Liver (tissue), 9 donors: Measurements from ENCODE around the gene MT1M. TPM values are rescaled to one million over a fixed set of nuclear protein-coding genes. Genes with fewer than 3 reads are reported as not detected.

ENCODE experiments used
- DNase-seq: peaks from one replicate; pipeline ENCODE4 v3.0.0-alpha.2; 2017; ENCODE audit warnings: low spot score
- H3K27ac ChIP-seq, 2 donors: one replicate each; pipeline ENCODE4 v1.7.0; 2013; ENCODE audit warnings: inconsistent platforms in 2 of 2, low read length in 2 of 2, control low read depth in 1 of 2, low read depth in 1 of 2, mild to moderate bottlenecking in 1 of 2
- H3K27me3 ChIP-seq, 4 donors: one replicate each; pipeline versions ENCODE4 v1.6.1 to v1.7.0; 2013; ENCODE audit warnings: low read length in 3 of 4, inconsistent platforms in 1 of 4, mild to moderate bottlenecking in 1 of 4, moderate library complexity in 1 of 4; ENCODE audit not compliant: control insufficient read depth in 4 of 4, insufficient read depth in 4 of 4
- H3K36me3 ChIP-seq, 4 donors: one replicate each; pipeline versions ENCODE4 v1.6.1 to v1.7.0; 2013; ENCODE audit warnings: low read length in 3 of 4, mild to moderate bottlenecking in 3 of 4, low read depth in 1 of 4, moderate library complexity in 1 of 4; ENCODE audit not compliant: control insufficient read depth in 4 of 4, insufficient read depth in 3 of 4
- H3K4me1 ChIP-seq, 4 donors: one replicate each; pipeline versions ENCODE4 v1.6.1 to v1.7.0; 2013; ENCODE audit warnings: low read length in 3 of 4, mild to moderate bottlenecking in 3 of 4, moderate library complexity in 1 of 4; ENCODE audit not compliant: control insufficient read depth in 4 of 4, insufficient read depth in 4 of 4
- H3K4me3 ChIP-seq, 3 donors: one replicate each; pipeline versions ENCODE4 v1.6.1 to v1.7.0; 2013; ENCODE audit warnings: low read length in 3 of 3, control low read depth in 1 of 3, low read depth in 1 of 3, mild to moderate bottlenecking in 1 of 3
- H3K9ac ChIP-seq, 2 donors: one replicate each; pipeline ENCODE4 v1.7.0; 2013; ENCODE audit warnings: low read length in 2 of 2, mild to moderate bottlenecking in 2 of 2, moderate library complexity in 2 of 2, control low read depth in 1 of 2, low read depth in 1 of 2
- H3K9me3 ChIP-seq, 4 donors: one replicate each; pipeline versions ENCODE4 v1.6.1 to v1.7.0; 2013; ENCODE audit warnings: low read length in 3 of 4; ENCODE audit not compliant: control insufficient read depth in 4 of 4
- EGR1 ChIP-seq, 2 donors: IDR thresholded peaks; 2 replicates each; pipeline ENCODE4 v1.6.1; 2016 to 2018; ENCODE audit warnings: antibody characterized with exemption in 2 of 2, low read depth in 2 of 2
- FOXA1 ChIP-seq: IDR thresholded peaks from 2 replicates; pipeline ENCODE4 v1.6.1; 2016; ENCODE audit warnings: antibody characterized with exemption
- FOXA2 ChIP-seq: IDR thresholded peaks from 2 replicates; pipeline ENCODE4 v1.6.1; 2016; ENCODE audit warnings: antibody characterized with exemption
- GABPA ChIP-seq, 2 donors: IDR thresholded peaks in 1 of 2; conservative IDR thresholded peaks in 1 of 2; 2 replicates each; pipeline ENCODE4 v1.6.1; 2016; ENCODE audit warnings: antibody characterized with exemption in 2 of 2, mild to moderate bottlenecking in 1 of 2, moderate library complexity in 1 of 2
- HNF4A ChIP-seq, 2 donors: conservative IDR thresholded peaks; 2 replicates each; pipeline ENCODE4 v1.6.1; 2016; ENCODE audit warnings: antibody characterized with exemption in 2 of 2, mild to moderate bottlenecking in 2 of 2
- HNF4G ChIP-seq: IDR thresholded peaks from 2 replicates; pipeline ENCODE4 v1.6.1; 2016; ENCODE audit warnings: antibody characterized with exemption
- JUND ChIP-seq, 2 donors: IDR thresholded peaks; 2 replicates each; pipeline ENCODE4 v1.6.1; 2016; ENCODE audit warnings: antibody characterized with exemption in 2 of 2
- NR2F2 ChIP-seq: IDR thresholded peaks from 2 replicates; pipeline ENCODE4 v1.6.1; 2016; ENCODE audit warnings: antibody characterized with exemption
- RXRA ChIP-seq, 2 donors: IDR thresholded peaks; 2 replicates each; pipeline ENCODE4 v1.6.1; 2017 to 2018; ENCODE audit warnings: antibody characterized with exemption in 2 of 2, mild to moderate bottlenecking in 1 of 2
- SP1 ChIP-seq: IDR thresholded peaks from 2 replicates; pipeline ENCODE4 v1.6.1; 2018; ENCODE audit warnings: antibody characterized with exemption, mild to moderate bottlenecking
- TAF1 ChIP-seq: conservative IDR thresholded peaks from 2 replicates; pipeline ENCODE4 v1.6.1; 2016; ENCODE audit warnings: antibody characterized with exemption, mild to moderate bottlenecking
- YY1 ChIP-seq: IDR thresholded peaks from 2 replicates; pipeline ENCODE4 v1.6.1; 2016; ENCODE audit warnings: antibody characterized with exemption, mild to moderate bottlenecking
- WGBS: extraction: QIAGEN DNeasy Blood & Tissue Kit; methylation state at CpG from one replicate; pipeline ENCODE4 v1.1.7; 2013; 5-methylcytosine and 5-hydroxymethylcytosine counted together
- polyA plus RNA-seq, 2 donors: library from polyadenylated mRNA; stranded (reverse) in 1 of 2; unstranded in 1 of 2; fragments of 200-250 nt in 1 of 2; fragments of >200 nt in 1 of 2; fragmentation: Nextera tagmentation in 1 of 2; extraction: Ambion mirVana in 1 of 2; gene quantifications; one replicate each; pipeline versions ENCODE4 v1.2.1 to v1.2.3, GENCODE V29; 2013 to 2015
- total RNA-seq, 2 donors: library from RNA; depleted of rRNA; stranded (reverse); fragments of >200 nt; gene quantifications; one replicate each; pipeline ENCODE4 v1.2.3, GENCODE V29; 2014
- TF ChIP-seq, protein P1 (sequence below): fragments of 150-350 bp; IDR thresholded peaks from 2 replicates; pipeline ENCODE4 v1.5.1; 2017; ENCODE audit warnings: improper control_type of control experiment, low read depth, low read length; ENCODE audit not compliant: missing input control
- TF ChIP-seq, protein P2 (sequence below): IDR thresholded peaks from 2 replicates; pipeline ENCODE4 v1.6.1; 2016; ENCODE audit warnings: antibody characterized with exemption
- TF ChIP-seq, protein P3 (sequence below): IDR thresholded peaks from 2 replicates; pipeline ENCODE4 v1.6.1; 2016; ENCODE audit warnings: antibody characterized with exemption, mild to moderate bottlenecking
- TF ChIP-seq, protein P4 (sequence below): IDR thresholded peaks from 2 replicates; pipeline ENCODE4 v1.6.1; 2016; ENCODE audit warnings: antibody characterized with exemption
- TF ChIP-seq, protein P5 (sequence below): IDR thresholded peaks from 2 replicates; pipeline ENCODE4 v1.6.1; 2016; ENCODE audit warnings: antibody characterized with exemption
- donor health status: healthy.
- donor health status: healthy.
- donor health status: healthy.
- donor health status: healthy.
- donor health status: healthy.

MT1M gene
- total and polyA plus RNA-seq, 4 donors = 20.4 to 343 (median 194) TPM

DNA sequence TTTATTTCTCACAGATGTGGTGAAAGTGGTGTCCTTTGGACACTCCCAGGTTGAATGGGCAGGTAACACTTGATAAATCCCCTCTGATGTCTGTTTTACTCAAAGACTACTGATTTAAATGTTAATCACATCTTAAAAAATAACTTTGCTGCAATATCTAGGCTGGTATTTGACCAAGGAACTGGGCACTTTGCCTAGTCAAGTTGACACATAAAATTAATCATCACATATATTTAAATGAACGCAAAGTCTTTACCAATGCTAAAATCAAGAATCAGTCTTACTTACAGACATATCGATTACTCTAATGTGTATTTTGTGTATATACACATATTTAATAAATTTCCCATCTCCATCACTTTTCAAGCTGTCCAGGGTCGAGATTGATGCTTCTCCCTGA, 17.1 kb upstream of the MT1M start (continued):
- TF ChIP-seq, protein P1, sequence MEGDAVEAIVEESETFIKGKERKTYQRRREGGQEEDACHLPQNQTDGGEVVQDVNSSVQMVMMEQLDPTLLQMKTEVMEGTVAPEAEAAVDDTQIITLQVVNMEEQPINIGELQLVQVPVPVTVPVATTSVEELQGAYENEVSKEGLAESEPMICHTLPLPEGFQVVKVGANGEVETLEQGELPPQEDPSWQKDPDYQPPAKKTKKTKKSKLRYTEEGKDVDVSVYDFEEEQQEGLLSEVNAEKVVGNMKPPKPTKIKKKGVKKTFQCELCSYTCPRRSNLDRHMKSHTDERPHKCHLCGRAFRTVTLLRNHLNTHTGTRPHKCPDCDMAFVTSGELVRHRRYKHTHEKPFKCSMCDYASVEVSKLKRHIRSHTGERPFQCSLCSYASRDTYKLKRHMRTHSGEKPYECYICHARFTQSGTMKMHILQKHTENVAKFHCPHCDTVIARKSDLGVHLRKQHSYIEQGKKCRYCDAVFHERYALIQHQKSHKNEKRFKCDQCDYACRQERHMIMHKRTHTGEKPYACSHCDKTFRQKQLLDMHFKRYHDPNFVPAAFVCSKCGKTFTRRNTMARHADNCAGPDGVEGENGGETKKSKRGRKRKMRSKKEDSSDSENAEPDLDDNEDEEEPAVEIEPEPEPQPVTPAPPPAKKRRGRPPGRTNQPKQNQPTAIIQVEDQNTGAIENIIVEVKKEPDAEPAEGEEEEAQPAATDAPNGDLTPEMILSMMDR = no peak
- TF ChIP-seq, protein P2, sequence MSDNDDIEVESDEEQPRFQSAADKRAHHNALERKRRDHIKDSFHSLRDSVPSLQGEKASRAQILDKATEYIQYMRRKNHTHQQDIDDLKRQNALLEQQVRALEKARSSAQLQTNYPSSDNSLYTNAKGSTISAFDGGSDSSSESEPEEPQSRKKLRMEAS = no peak
- TF ChIP-seq FOXA1 = no peak

DNA sequence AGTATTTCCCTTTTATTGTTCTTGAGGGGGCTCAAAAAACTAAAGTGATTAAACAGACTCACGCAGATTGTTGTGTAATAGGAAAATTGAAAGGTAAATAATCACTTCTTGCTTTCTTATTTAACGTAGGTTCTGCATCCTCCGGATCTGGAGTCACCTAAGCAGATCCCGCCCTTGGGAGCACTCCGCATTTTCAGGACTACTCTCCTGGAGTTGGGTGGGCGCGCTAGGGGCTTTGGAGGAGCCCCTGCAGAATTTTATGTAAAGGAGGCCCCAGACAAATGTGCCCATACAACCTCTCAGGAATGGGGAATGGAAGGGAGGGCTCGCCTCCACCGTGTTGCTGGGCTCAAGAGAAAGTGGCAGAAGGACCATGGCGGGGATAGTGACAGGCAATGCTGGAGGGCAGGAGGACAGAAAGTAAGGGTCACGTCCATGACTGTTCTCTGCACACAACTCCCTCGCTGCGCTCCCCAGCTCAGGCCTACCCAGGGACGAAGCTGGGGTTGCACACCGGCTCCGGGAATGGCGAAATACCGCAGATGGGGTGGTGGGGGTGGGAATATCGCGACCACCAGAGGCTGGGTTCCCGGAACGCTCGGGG, 15.7 kb upstream of the MT1M start:
- H3K27ac ChIP-seq = peak overlapping the region; percentile 91 to 93
- H3K4me1 ChIP-seq = peaks cover 0 to 26% (median 12%) of the 10 kb centered on the region in 4 donors
- 46% methylated on average over 23 of the region's 23 CpGs for WGBS
- H3K4me3 ChIP-seq = peak overlapping the region; percentile 47 to 77 (median 67)
- H3K9me3 ChIP-seq = no peaks in the 10 kb centered on the region
- H3K9ac ChIP-seq = peak overlapping the region in 1 of 2 donors; percentile 50
- no peaks in the 10 kb centered on the region for H3K36me3 ChIP-seq
- no peaks in the 10 kb centered on the region for H3K27me3 ChIP-seq
- no peak for TF ChIP-seq HNF4A (conservative IDR thresholded peaks at IDR 0.05)
- TF ChIP-seq YY1 = peak; percentile 27
- TF ChIP-seq GABPA (IDR thresholded peaks at IDR 0.05 in 1 of 2, conservative IDR thresholded peaks at IDR 0.05 in 1 of 2) = no peak
- TF ChIP-seq SP1 = no peak
- no peak for DNase-seq

DNA sequence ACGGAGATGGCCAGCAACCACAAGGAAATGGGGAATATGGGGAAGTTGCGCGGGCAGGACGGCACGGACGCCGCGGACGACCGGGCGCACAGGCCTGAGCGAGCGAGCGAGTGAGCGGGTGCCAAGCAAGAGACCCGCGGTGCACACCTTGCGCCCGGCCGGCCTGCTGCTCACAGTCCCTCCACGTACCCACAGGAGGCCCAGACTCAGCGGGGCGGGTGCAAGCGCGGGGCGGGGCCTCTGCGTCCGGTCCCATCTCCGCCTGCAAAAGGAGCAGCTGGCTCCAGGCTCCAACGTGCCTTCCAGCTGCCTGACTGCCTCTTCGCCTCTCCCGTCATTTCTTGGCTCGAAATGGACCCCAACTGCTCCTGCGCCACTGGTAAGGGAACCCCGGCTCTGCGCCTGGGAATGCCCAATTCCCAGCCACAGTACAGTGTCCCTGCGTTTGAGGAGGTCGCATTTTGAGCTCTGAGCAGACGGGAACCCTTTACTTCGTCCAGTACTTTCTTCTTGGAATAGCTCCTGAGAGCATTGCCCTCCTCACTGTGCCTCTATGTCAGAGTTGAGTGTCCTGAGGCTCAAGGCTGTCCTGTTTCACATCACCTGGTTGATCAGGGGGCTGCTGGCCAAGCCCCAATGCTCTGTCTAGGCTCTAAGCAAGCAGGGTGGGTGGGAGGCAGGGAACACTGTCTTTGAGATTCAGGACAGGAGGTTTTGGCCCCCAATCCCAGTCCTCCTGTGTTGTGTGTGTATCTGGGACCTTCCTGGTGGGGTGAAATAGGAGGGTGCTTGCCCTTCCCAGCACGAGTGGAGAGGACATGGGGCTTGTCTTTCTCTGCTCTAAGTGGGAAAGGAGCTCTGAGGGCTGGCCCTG, 15.0 kb upstream of the MT1M start:
- DNase-seq = peak; percentile 71
- no peaks in the 10 kb centered on the region for H3K9me3 ChIP-seq
- peak overlapping the region; percentile 58 to 78 for H3K9ac ChIP-seq
- H3K4me1 ChIP-seq = peaks cover 0 to 30% (median 14%) of the 10 kb centered on the region in 4 donors
- H3K27me3 ChIP-seq = no peaks in the 10 kb centered on the region
- no peaks in the 10 kb centered on the region for H3K36me3 ChIP-seq
- peak overlapping the region; percentile 47 to 77 (median 67) for H3K4me3 ChIP-seq
- 3% methylated on average over 40 of the region's 41 CpGs for WGBS
- H3K27ac ChIP-seq = peak overlapping the region; percentile 91 to 93
- TF ChIP-seq JUND (IDR thresholded peaks at IDR 0.05) = no peak
- TF ChIP-seq, protein P3, sequence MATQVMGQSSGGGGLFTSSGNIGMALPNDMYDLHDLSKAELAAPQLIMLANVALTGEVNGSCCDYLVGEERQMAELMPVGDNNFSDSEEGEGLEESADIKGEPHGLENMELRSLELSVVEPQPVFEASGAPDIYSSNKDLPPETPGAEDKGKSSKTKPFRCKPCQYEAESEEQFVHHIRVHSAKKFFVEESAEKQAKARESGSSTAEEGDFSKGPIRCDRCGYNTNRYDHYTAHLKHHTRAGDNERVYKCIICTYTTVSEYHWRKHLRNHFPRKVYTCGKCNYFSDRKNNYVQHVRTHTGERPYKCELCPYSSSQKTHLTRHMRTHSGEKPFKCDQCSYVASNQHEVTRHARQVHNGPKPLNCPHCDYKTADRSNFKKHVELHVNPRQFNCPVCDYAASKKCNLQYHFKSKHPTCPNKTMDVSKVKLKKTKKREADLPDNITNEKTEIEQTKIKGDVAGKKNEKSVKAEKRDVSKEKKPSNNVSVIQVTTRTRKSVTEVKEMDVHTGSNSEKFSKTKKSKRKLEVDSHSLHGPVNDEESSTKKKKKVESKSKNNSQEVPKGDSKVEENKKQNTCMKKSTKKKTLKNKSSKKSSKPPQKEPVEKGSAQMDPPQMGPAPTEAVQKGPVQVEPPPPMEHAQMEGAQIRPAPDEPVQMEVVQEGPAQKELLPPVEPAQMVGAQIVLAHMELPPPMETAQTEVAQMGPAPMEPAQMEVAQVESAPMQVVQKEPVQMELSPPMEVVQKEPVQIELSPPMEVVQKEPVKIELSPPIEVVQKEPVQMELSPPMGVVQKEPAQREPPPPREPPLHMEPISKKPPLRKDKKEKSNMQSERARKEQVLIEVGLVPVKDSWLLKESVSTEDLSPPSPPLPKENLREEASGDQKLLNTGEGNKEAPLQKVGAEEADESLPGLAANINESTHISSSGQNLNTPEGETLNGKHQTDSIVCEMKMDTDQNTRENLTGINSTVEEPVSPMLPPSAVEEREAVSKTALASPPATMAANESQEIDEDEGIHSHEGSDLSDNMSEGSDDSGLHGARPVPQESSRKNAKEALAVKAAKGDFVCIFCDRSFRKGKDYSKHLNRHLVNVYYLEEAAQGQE = peak; percentile 67
- peak; percentile 45 for TF ChIP-seq TAF1
- TF ChIP-seq EGR1 (IDR thresholded peaks at IDR 0.05; ENCODE audit: low read depth in 2 of 2) = no peak
- TF ChIP-seq GABPA (IDR thresholded peaks at IDR 0.05 in 1 of 2, conservative IDR thresholded peaks at IDR 0.05 in 1 of 2) = no peak
- TF ChIP-seq, protein P1 = peak; percentile 20
- TF ChIP-seq NR2F2 = no peak
- TF ChIP-seq HNF4G = no peak
- TF ChIP-seq, protein P2 = no peak
- TF ChIP-seq YY1 = peak; percentile 44
- TF ChIP-seq RXRA (IDR thresholded peaks at IDR 0.05) = peak; percentile 27 to 50
- TF ChIP-seq SP1 = peak; percentile 49
- TF ChIP-seq, protein P4, sequence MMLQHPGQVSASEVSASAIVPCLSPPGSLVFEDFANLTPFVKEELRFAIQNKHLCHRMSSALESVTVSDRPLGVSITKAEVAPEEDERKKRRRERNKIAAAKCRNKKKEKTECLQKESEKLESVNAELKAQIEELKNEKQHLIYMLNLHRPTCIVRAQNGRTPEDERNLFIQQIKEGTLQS = no peak
- peak in 1 of 2 donors; percentile 25 for TF ChIP-seq HNF4A (conservative IDR thresholded peaks at IDR 0.05)
- TF ChIP-seq FOXA2 = no peak
- TF ChIP-seq FOXA1 = no peak
- TF ChIP-seq, protein P5, sequence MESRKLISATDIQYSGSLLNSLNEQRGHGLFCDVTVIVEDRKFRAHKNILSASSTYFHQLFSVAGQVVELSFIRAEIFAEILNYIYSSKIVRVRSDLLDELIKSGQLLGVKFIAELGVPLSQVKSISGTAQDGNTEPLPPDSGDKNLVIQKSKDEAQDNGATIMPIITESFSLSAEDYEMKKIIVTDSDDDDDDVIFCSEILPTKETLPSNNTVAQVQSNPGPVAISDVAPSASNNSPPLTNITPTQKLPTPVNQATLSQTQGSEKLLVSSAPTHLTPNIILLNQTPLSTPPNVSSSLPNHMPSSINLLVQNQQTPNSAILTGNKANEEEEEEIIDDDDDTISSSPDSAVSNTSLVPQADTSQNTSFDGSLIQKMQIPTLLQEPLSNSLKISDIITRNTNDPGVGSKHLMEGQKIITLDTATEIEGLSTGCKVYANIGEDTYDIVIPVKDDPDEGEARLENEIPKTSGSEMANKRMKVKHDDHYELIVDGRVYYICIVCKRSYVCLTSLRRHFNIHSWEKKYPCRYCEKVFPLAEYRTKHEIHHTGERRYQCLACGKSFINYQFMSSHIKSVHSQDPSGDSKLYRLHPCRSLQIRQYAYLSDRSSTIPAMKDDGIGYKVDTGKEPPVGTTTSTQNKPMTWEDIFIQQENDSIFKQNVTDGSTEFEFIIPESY = no peak
